Endothelial cell (in vitro differentiated cells): ENCODE data around the gene RAB30. TPM values are rescaled to one million over a fixed set of nuclear protein-coding genes. Genes with fewer than 3 reads are reported as not detected.

Experiments
- DNase-seq: peaks from one replicate; pipeline ENCODE4 v3.0.0; 2021; ENCODE audit warnings: low spot score
- H3K27ac Mint-ChIP-seq: one replicate; pipeline ENCODE4 v1.8.0; 2021; ENCODE audit warnings: mixed read lengths, inconsistent platforms; ENCODE audit not compliant: unreplicated experiment
- H3K27me3 Mint-ChIP-seq: one replicate; pipeline ENCODE4 v1.8.0; 2021; ENCODE audit warnings: mild to moderate bottlenecking, moderate library complexity, mixed read lengths, inconsistent platforms; ENCODE audit not compliant: unreplicated experiment
- H3K36me3 Mint-ChIP-seq: one replicate; pipeline ENCODE4 v1.8.0; 2021; ENCODE audit warnings: mild to moderate bottlenecking, low read depth, mixed read lengths, inconsistent platforms; ENCODE audit not compliant: unreplicated experiment
- H3K4me1 Mint-ChIP-seq: one replicate; pipeline ENCODE4 v1.8.0; 2021; ENCODE audit warnings: mild to moderate bottlenecking, mixed read lengths, inconsistent platforms; ENCODE audit not compliant: unreplicated experiment
- H3K4me3 Mint-ChIP-seq: one replicate; pipeline ENCODE4 v1.8.0; 2021; ENCODE audit warnings: mild to moderate bottlenecking, mixed read lengths, inconsistent platforms; ENCODE audit not compliant: unreplicated experiment
- H3K9me3 Mint-ChIP-seq: one replicate; pipeline ENCODE4 v1.8.0; 2021; ENCODE audit warnings: mixed read lengths, inconsistent platforms; ENCODE audit not compliant: unreplicated experiment
- total RNA-seq: library from RNA; stranded (reverse); fragmentation: NEBNext Ultra II Directional; extraction: Animal tissue kit (Norgen Biotek cat#: 25700); gene quantifications from one replicate; pipeline ENCODE4 v1.2.1, GENCODE V29; 2021; ENCODE audit not compliant: unreplicated experiment
- TF ChIP-seq, protein P1 (sequence below): fragments of 200-600 bp; sonication (generic); IDR thresholded peaks from one replicate; pipeline ENCODE4 v1.5.0; 2021; ENCODE audit warnings: antibody characterized with exemption; ENCODE audit not compliant: unreplicated experiment

RAB30 gene
- total RNA-seq, 1 donor from 2014 or later = 18.6 TPM

DNA sequence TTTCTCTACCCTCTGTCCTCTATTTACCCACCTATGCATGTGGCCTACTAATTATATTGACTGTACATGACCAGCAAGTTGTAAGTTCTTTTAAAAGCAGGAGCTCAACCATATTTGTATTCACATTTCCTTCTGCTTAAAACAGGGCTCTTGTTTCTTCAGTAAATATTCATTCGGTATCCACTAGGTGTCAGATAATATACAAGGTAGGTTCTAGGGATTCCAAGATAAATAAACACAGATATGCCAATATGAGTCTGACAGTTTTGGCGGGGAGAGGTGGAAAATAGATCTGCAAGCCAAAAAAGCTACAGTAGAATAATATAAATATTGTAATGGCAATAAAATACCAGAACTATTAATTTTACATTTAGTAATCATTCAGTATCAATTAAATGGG lies 15.3 kb upstream of the RAB30 start:
- Mint-ChIP-seq H3K9me3 (no peaks in the 10 kb centered on the region), H3K4me3 (no peak overlapping the region), H3K4me1 (no peaks in the 10 kb centered on the region), H3K27me3 (no peaks in the 10 kb centered on the region), H3K36me3 (no peaks in the 10 kb centered on the region), H3K27ac (no peak overlapping the region)
- TF ChIP-seq, protein P1, sequence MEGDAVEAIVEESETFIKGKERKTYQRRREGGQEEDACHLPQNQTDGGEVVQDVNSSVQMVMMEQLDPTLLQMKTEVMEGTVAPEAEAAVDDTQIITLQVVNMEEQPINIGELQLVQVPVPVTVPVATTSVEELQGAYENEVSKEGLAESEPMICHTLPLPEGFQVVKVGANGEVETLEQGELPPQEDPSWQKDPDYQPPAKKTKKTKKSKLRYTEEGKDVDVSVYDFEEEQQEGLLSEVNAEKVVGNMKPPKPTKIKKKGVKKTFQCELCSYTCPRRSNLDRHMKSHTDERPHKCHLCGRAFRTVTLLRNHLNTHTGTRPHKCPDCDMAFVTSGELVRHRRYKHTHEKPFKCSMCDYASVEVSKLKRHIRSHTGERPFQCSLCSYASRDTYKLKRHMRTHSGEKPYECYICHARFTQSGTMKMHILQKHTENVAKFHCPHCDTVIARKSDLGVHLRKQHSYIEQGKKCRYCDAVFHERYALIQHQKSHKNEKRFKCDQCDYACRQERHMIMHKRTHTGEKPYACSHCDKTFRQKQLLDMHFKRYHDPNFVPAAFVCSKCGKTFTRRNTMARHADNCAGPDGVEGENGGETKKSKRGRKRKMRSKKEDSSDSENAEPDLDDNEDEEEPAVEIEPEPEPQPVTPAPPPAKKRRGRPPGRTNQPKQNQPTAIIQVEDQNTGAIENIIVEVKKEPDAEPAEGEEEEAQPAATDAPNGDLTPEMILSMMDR = no peak
- DNase-seq = no peak

DNA sequence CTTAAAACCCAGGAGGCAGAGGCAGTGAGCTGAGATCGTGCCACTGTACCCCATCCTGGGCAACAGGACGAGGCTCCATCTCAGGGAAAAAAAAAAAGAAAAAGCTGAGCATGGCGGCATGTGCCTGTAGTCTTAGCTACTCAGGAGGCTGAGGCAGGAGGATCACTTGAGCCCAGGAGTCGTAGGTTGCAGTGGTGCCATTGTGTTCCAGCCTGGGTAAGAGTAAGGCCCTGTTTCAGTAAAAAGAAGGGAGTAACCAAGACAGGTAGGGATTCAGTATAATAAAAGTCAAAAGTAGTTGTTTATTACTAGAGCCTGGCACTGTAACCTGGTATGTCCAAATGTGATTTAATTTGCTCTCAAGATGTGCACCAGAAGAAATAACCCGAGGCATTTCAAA lies 8.1 kb upstream of the RAB30 start:
- Mint-ChIP-seq H3K4me1 (peaks cover 2% of the 10 kb centered on the region), H3K36me3 (no peaks in the 10 kb centered on the region), H3K27me3 (no peaks in the 10 kb centered on the region), H3K9me3 (no peaks in the 10 kb centered on the region), H3K27ac (no peak overlapping the region), H3K4me3 (no peak overlapping the region)
- TF ChIP-seq, protein P1 = no peak
- DNase-seq = no peak

DNA sequence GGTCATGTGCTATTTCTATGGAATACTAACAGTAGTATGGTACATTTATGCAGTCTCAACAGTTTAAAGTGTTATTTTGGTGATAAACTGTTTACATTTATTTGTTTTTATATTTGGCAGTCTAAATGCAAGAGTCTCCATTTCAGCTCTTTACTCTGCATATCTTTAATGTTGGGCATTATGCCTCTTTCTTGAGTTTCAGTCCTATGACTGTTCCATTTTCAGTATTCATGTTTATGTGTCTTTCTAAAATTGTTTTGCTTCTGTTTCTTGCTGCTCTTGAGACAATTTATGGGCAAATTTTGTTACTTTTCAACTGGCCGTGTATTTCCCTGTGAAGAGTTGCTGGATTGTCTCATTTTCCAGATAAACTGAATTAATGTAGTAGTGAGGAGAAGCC lies 6.6 kb upstream of the RAB30 start:
- Mint-ChIP-seq H3K36me3 (peaks cover 3% of the 10 kb centered on the region), H3K9me3 (no peaks in the 10 kb centered on the region), H3K4me3 (no peak overlapping the region), H3K27me3 (no peaks in the 10 kb centered on the region), H3K4me1 (peaks cover 11% of the 10 kb centered on the region), H3K27ac (no peak overlapping the region)
- TF ChIP-seq, protein P1 = no peak
- DNase-seq = no peak

DNA sequence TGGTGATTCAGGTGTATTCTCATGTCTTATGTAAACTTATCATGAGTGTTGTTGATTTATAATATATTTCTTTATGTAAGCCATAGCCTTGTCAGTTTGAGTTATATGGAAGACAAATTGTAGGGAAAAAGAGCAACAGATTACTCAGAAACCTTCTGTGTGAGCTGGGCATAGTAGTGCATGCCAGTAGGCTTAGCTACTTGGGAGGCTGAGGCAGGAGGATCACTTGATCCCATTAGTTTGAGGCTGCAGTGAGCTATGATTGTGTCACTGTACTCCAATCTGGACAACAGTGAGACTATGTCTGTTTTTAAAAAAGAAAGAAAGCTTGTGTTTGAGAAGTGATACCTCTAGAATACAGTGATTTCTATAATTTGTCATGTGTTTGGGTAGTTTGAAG lies 2.2 kb upstream of the RAB30 start:
- H3K9me3 Mint-ChIP-seq = no peaks in the 10 kb centered on the region
- peaks cover 6% of the 10 kb centered on the region for H3K36me3 Mint-ChIP-seq
- H3K27ac Mint-ChIP-seq = no peak overlapping the region
- H3K4me1 Mint-ChIP-seq = peaks cover 32% of the 10 kb centered on the region
- no peak for DNase-seq
- H3K4me3 Mint-ChIP-seq = no peak overlapping the region
- TF ChIP-seq, protein P1 = no peak
- H3K27me3 Mint-ChIP-seq = peaks cover 2% of the 10 kb centered on the region

DNA sequence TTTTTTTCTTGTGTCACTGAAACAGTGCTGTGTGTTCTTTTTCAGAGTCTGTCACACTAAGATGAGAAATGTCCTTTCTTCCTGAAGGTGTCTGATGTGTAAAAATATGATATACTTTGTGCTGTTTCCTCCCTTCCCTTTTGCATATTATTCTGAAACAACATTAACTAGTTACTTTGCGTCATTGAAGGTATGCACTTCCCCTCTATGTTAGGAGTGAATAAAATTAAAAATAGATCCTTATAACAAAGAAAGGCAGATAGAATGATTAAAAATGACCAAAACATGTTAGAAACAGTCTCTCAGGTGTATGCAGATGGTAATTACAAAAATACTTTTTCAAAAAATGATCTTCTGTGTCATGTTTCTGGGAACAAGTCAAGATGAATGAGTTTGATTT lies 1.6 kb upstream of the RAB30 start:
- Mint-ChIP-seq H3K27me3 (peaks cover 3% of the 10 kb centered on the region), H3K36me3 (peaks cover 6% of the 10 kb centered on the region), H3K9me3 (no peaks in the 10 kb centered on the region), H3K4me3 (no peak overlapping the region), H3K4me1 (peaks cover 38% of the 10 kb centered on the region), H3K27ac (no peak overlapping the region)
- TF ChIP-seq, protein P1 = no peak
- no peak for DNase-seq
